AG04450 (cell line): ENCODE data around the gene SKAP1. TPM values are rescaled to one million over a fixed set of nuclear protein-coding genes. Genes with fewer than 3 reads are reported as not detected.

ENCODE experiments used
- CTCF ChIA-PET: fragments of 300-600, 350-600 bp; formaldehyde crosslinking; extraction: SDS; loops from one replicate; lab custom pipeline; 2022; ENCODE audit warnings: antibody characterized with exemption, inconsistent platforms; lab: Charles Lee
- POLR2A ChIA-PET: fragments of 350-600 bp; formaldehyde crosslinking; extraction: SDS; loops from one replicate; lab custom pipeline; 2021; ENCODE audit warnings: antibody characterized with exemption, inconsistent platforms; lab: Yijun Ruan, JAX
- DNase-seq: peaks from one replicate; pipeline ENCODE4 v3.0.0-alpha.2; 2011; ENCODE audit warnings: low read depth, low spot score
- H3K27ac ChIP-seq: one replicate; pipeline ENCODE4 v1.5.1; 2012; ENCODE audit warnings: low read depth, low read length, control low read depth
- H3K27me3 ChIP-seq: one replicate; pipeline ENCODE4 v1.6.0; 2012; ENCODE audit warnings: low read length; ENCODE audit not compliant: control insufficient read depth, insufficient read depth
- H3K4me3 ChIP-seq: 2 replicates; pipeline ENCODE4 v1.5.1; 2011; ENCODE audit warnings: mild to moderate bottlenecking, low read depth, low read length, control low read depth
- H3K9me3 ChIP-seq: 2 replicates; pipeline ENCODE4 v1.5.1; 2012; ENCODE audit warnings: low read length; ENCODE audit not compliant: control insufficient read depth, insufficient read depth
- polyA plus RNA-seq: library from polyadenylated mRNA; depleted of rRNA; stranded (reverse); fragments of >200 nt; gene quantifications from 2 replicates; pipeline ENCODE4 v1.2.3, GENCODE V29; 2011
- TF ChIP-seq, protein P1 (sequence below): IDR thresholded peaks from 2 replicates; pipeline ENCODE4 v1.5.1; 2011; ENCODE audit warnings: low read depth, low read length, control low read depth, inconsistent platforms

Gene SKAP1
- polyA plus RNA-seq, 1 experiment, result not detected

- POLR2A ChIA-PET, result no interaction called here
- CTCF ChIA-PET, result no interaction called here
Observed at GRCh38 chr17:48150597-48151001, 279.4 kb downstream of the SKAP1 start.

GRCh38 chr17:48149787-48150463 is 280.1 kb downstream of the SKAP1 start:
- TF ChIP-seq, protein P1, sequence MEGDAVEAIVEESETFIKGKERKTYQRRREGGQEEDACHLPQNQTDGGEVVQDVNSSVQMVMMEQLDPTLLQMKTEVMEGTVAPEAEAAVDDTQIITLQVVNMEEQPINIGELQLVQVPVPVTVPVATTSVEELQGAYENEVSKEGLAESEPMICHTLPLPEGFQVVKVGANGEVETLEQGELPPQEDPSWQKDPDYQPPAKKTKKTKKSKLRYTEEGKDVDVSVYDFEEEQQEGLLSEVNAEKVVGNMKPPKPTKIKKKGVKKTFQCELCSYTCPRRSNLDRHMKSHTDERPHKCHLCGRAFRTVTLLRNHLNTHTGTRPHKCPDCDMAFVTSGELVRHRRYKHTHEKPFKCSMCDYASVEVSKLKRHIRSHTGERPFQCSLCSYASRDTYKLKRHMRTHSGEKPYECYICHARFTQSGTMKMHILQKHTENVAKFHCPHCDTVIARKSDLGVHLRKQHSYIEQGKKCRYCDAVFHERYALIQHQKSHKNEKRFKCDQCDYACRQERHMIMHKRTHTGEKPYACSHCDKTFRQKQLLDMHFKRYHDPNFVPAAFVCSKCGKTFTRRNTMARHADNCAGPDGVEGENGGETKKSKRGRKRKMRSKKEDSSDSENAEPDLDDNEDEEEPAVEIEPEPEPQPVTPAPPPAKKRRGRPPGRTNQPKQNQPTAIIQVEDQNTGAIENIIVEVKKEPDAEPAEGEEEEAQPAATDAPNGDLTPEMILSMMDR, result no peak
- DNase-seq, result no peak
- CTCF ChIA-PET, result no interaction called here
- H3K27ac ChIP-seq, result no peak overlapping the region
- H3K27me3 ChIP-seq, result peaks cover 73% of the 10 kb centered on the region
- no peaks in the 10 kb centered on the region for H3K9me3 ChIP-seq
- POLR2A ChIA-PET, result no interaction called here
- H3K4me3 ChIP-seq, result no peak overlapping the region

More at GRCh38 chr17:48150597-48151001, 279.4 kb downstream of the SKAP1 start:
- no peak for DNase-seq
- TF ChIP-seq, protein P1, result no peak
- Histone ChIP-seq H3K27ac (no peak overlapping the region), H3K27me3 (peaks cover 74% of the 10 kb centered on the region), H3K4me3 (no peak overlapping the region), H3K9me3 (no peaks in the 10 kb centered on the region)

GRCh38 chr17:48148854-48149786 is 280.9 kb downstream of the SKAP1 start:
- POLR2A ChIA-PET, result interaction anchor here (0.5 kb wide), 1 partner anchor 237 kb away, joined by 3 read pairs; no protein-coding TSS in a partner anchor
- CTCF ChIA-PET, result no interaction called here
- no peak for DNase-seq
- H3K27me3 ChIP-seq, result peaks cover 76% of the 10 kb centered on the region
- no peaks in the 10 kb centered on the region for H3K9me3 ChIP-seq
- no peak overlapping the region for H3K27ac ChIP-seq
- TF ChIP-seq, protein P1, result no peak
- H3K4me3 ChIP-seq, result no peak overlapping the region

DNA sequence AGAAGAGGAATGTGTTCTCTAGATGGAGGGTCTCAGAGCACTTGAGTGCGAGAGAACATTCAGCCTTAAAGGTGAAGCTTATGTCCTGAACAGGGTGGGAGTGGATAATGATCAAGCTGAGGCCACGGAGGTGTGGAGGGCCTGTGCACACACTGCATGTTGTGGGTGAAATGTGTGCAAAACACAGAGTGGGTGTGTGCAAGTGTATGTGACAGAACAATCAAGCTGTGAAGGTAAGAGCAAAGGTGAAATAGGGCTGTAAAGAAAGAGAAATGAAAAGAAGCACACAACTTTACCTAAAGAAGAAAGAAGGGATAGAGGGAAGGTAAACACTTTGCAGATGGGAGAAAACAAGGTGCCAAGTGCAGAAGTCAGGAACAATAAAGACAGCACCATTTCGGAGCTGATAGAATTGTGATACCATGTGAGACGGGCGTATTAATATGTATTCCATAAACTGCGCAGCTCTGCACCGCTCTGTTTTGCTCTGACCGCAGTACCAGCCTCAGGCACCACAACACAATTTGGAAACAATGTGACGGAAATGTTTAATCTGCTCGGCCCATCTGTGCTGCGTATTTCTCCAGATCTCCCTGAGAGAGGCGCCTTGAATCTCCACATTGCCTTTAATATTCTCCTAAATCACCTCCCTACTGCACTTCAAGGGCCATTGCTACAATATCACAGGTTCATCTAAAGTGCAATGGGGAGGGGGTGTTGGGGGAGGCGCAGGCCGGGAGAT is 281.8 kb downstream of the SKAP1 start:
- ChIA-PET POLR2A (no interaction called here), CTCF (interaction anchor here (0.5 kb wide), 1 partner anchor 445 kb away, joined by 4 read pairs; the partner anchor contains the start of gene HOXB5)
- no peaks in the 10 kb centered on the region for H3K9me3 ChIP-seq
- H3K27me3 ChIP-seq, result peaks cover 81% of the 10 kb centered on the region
- H3K27ac ChIP-seq, result no peak overlapping the region
- DNase-seq, result no peak
- TF ChIP-seq, protein P1, result no peak
- H3K4me3 ChIP-seq, result no peak overlapping the region
